ENCODE results near the gene ALDH1A1.

GRCh38 chr9:72991772-72992171, 38.9 kb upstream of the ALDH1A1 start:
- TF ChIP-seq CTCF (conservative IDR thresholded peaks at IDR 0.05), result no peak
- no peak for TF ChIP-seq ZFX (IDR thresholded peaks at IDR 0.05)

Measured in C4-2B (cell line).